ENCODE measurements around the gene EFCC1.

DNA sequence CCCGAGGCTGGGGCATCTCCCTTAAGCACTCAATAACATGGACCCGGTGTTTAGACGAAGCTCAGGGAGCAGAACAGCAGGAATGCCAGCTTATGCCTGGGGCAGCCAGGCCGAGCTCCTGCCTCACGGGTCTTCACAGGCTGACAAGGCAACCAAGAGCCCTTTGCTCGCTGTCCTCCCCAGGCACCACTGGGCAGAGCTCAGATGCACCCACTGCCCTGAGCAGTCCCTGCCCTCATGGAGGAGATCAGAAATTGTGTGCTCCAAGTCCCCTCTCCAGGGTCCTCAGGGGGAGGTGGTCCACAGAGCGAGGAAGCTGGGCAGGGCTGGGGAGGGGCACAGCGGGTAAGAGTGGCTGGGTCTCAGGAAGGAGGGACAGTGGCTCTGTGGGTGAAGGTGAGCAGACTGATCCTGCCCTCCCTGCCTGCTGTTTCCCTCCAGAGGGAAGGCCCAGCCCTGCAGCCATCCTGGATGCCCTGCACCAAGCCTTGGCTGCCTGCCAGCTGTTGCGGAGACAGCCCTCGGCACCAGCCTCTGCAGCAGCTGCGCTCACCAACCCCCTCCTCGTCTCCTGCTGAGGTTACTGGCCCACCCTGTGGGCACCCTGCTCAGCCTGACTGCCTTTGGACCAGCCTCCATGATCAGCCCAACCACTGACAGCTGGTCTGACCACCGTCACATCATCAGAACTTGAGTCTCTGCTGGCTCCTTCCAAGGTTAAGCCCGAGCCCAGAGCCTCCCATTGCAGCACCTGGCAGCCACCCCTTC lies 38.4 kb downstream of the EFCC1 start:
- no peak for TF ChIP-seq EP300 (IDR thresholded peaks at IDR 0.05; ENCODE audit: low read depth)
- TF ChIP-seq POLR2A (IDR thresholded peaks at IDR 0.05), result no peak
- TF ChIP-seq, protein P1, sequence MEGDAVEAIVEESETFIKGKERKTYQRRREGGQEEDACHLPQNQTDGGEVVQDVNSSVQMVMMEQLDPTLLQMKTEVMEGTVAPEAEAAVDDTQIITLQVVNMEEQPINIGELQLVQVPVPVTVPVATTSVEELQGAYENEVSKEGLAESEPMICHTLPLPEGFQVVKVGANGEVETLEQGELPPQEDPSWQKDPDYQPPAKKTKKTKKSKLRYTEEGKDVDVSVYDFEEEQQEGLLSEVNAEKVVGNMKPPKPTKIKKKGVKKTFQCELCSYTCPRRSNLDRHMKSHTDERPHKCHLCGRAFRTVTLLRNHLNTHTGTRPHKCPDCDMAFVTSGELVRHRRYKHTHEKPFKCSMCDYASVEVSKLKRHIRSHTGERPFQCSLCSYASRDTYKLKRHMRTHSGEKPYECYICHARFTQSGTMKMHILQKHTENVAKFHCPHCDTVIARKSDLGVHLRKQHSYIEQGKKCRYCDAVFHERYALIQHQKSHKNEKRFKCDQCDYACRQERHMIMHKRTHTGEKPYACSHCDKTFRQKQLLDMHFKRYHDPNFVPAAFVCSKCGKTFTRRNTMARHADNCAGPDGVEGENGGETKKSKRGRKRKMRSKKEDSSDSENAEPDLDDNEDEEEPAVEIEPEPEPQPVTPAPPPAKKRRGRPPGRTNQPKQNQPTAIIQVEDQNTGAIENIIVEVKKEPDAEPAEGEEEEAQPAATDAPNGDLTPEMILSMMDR (IDR thresholded peaks at IDR 0.05), result no peak

All from transverse colon (tissue), 3 donors.